GM19043 (cell line): Measurements from ENCODE around the gene TAB2.
"Not testable (repeated sequence)": the region's sequence is repeated elsewhere in the genome, so short reads cannot be mapped to it uniquely, and the experiment has no call there.

Source experiments
- ATAC-seq: cut with Tn5 transposase; IDR thresholded peaks from one replicate; pipeline ENCODE4 v1.9.1; 2021; ENCODE audit warnings: low read depth; ENCODE audit not compliant: unreplicated experiment

Gene TAB2

GRCh38 chr6:149454346-149454848, 136.9 kb downstream of the TAB2 start:
- ATAC-seq = no peak

GRCh38 chr6:149455031-149455732, 137.7 kb downstream of the TAB2 start:
- ATAC-seq = no peak

- ATAC-seq = no peak
Observed at GRCh38 chr6:149456311-149457021, 139.0 kb downstream of the TAB2 start.

GRCh38 chr6:149457316-149457884, 139.9 kb downstream of the TAB2 start:
- no peak for ATAC-seq

GRCh38 chr6:149458196-149458595, 140.7 kb downstream of the TAB2 start:
- no peak for ATAC-seq

- ATAC-seq = no peak
Observed at GRCh38 chr6:149458806-149459205, 141.3 kb downstream of the TAB2 start.

- no peak for ATAC-seq
Observed at GRCh38 chr6:149459761-149460160, 142.2 kb downstream of the TAB2 start.

- not testable (repeated sequence) for ATAC-seq
Observed at GRCh38 chr6:149460249-149460648, 142.7 kb downstream of the TAB2 start.
